Measurements from ENCODE around the gene ARID4A. TPM values are rescaled to one million over a fixed set of nuclear protein-coding genes. Genes with fewer than 3 reads are reported as not detected.

Gene ARID4A
- total and polyA plus RNA-seq, 2 of the 13 experiments (the other 11 are each of a cell fraction or from before 2014, with no cell fraction given) = 7.2 to 9.7 TPM

GRCh38 chr14:58395562-58395811 lies 97.1 kb downstream of the ARID4A start (continued):
- 0 out of 2 replicates have a peak, but pooled peaks have one; percentile 30 for TF ChIP-seq AHDC1 (CRISPR knock-in tag; IDR thresholded peaks at IDR 0.05; ENCODE audit: borderline replicate concordance)
- TF ChIP-seq ZNF616 (CRISPR knock-in tag; IDR thresholded peaks at IDR 0.05; ENCODE audit: low read depth) = peak; percentile 90
- TF ChIP-seq ZNF18 (CRISPR knock-in tag; IDR thresholded peaks at IDR 0.05; ENCODE audit: insufficient replicate concordance) = no peak
- no peak for TF ChIP-seq HDAC2 (CRISPR knock-in tag; IDR thresholded peaks at IDR 0.05)
- TF ChIP-seq ZNF121 (CRISPR knock-in tag; IDR thresholded peaks at IDR 0.05) = no peak
- 0 out of 2 replicates have a peak, but pooled peaks have one; percentile 22 for TF ChIP-seq ZBTB7B (CRISPR knock-in tag; IDR thresholded peaks at IDR 0.05)
- no peak for TF ChIP-seq ZNF484 (CRISPR knock-in tag; IDR thresholded peaks at IDR 0.05; ENCODE audit: borderline replicate concordance, low read depth)
- TF ChIP-seq ZNF430 (CRISPR knock-in tag; IDR thresholded peaks at IDR 0.05) = no peak
- no peak for TF ChIP-seq NR2F2 (IDR thresholded peaks at IDR 0.05; ENCODE audit: borderline replicate concordance, low read depth)
- no peak for TF ChIP-seq MEIS2 (CRISPR knock-in tag; IDR thresholded peaks at IDR 0.05)
- no peak for TF ChIP-seq ARID2 (CRISPR knock-in tag; IDR thresholded peaks at IDR 0.05; ENCODE audit: borderline replicate concordance)
- 0 out of 2 replicates have a peak, but pooled peaks have one; percentile 35 for TF ChIP-seq THAP7 (CRISPR knock-in tag; IDR thresholded peaks at IDR 0.05)
- TF ChIP-seq ZNF101 (CRISPR knock-in tag; IDR thresholded peaks at IDR 0.05; ENCODE audit: borderline replicate concordance, low read depth) = no peak
- TF ChIP-seq ZNF451 (CRISPR knock-in tag; IDR thresholded peaks at IDR 0.05) = no peak
- no peak for TF ChIP-seq LBX2 (CRISPR knock-in tag; IDR thresholded peaks at IDR 0.05; ENCODE audit: borderline replicate concordance)
- no peak for TF ChIP-seq ZNF670 (CRISPR knock-in tag; IDR thresholded peaks at IDR 0.05; ENCODE audit: borderline replicate concordance)
- no peak for TF ChIP-seq GRHL1 (CRISPR knock-in tag; conservative IDR thresholded peaks at IDR 0.05)
- TF ChIP-seq CBX5 (CRISPR knock-in tag; IDR thresholded peaks at IDR 0.05; ENCODE audit: borderline replicate concordance) = 0 out of 2 replicates have a peak, but pooled peaks have one; percentile 17
- TF ChIP-seq ZNF850 (CRISPR knock-in tag; conservative IDR thresholded peaks at IDR 0.05) = no peak
- TF ChIP-seq ZNF260 (CRISPR knock-in tag; IDR thresholded peaks at IDR 0.05; ENCODE audit: borderline replicate concordance, low read depth) = no peak

Measured in HepG2 (cell line).